WTC11 (cell line): ENCODE data around the gene TRIM64. TPM values are rescaled to one million over a fixed set of nuclear protein-coding genes. Genes with fewer than 3 reads are reported as not detected.
"Not testable (repeated sequence)": the region's sequence is repeated elsewhere in the genome, so short reads cannot be mapped to it uniquely, and the experiment has no call there.

Experiments used
- ATAC-seq: fragments of 200-7000 bp; cut with Tn5 transposase; 2 replicates; pipeline ENCODE4 v1.10.0; 2021; ENCODE audit warnings: mild to moderate bottlenecking, moderate library complexity
- Bru-seq: library from RNA; stranded (reverse); fragments of 400-500 nt; gene quantifications from one replicate; lab custom pipeline; 2021; lab: Mats Ljungman, UMichigan
- CTCF ChIA-PET: fragments of 300-600 bp; sonication (Branson Sonifier 250); formaldehyde crosslinking; loops from one replicate; lab custom pipeline; 2021; ENCODE audit warnings: antibody characterized with exemption; lab: Charles Lee
- POLR2A ChIA-PET: fragments of 350-600 bp; sonication (Branson Sonifier 250); formaldehyde crosslinking; loops from one replicate; lab custom pipeline; 2021; ENCODE audit warnings: antibody characterized with exemption; lab: Charles Lee
- DNase-seq: peaks from one replicate; pipeline ENCODE4 v3.0.0; 2021; ENCODE audit warnings: low spot score
- H3K27ac Mint-ChIP-seq: 2 replicates; pipeline ENCODE4 v1.8.0; 2021; ENCODE audit warnings: mixed read lengths
- H3K27me3 Mint-ChIP-seq: 2 replicates; pipeline ENCODE4 v1.8.0; 2021; ENCODE audit warnings: low read depth, mild to moderate bottlenecking, moderate library complexity, mixed read lengths
- H3K36me3 Mint-ChIP-seq: 2 replicates; pipeline ENCODE4 v1.8.0; 2021; ENCODE audit warnings: mixed read lengths
- H3K4me1 Mint-ChIP-seq: 2 replicates; pipeline ENCODE4 v1.8.0; 2022; ENCODE audit warnings: mixed read lengths
- H3K4me3 Mint-ChIP-seq: 2 replicates; pipeline ENCODE4 v1.8.0; 2021; ENCODE audit warnings: mild to moderate bottlenecking, moderate library complexity, mixed read lengths
- H3K9me3 Mint-ChIP-seq: 2 replicates; pipeline ENCODE4 v1.8.0; 2021; ENCODE audit warnings: mixed read lengths
- NFYB ChIP-seq: sonication (generic); formaldehyde crosslinking; conservative IDR thresholded peaks from 2 replicates; pipeline ENCODE4 v1.8.0; 2022; ENCODE audit warnings: low read depth, missing genetic modification reagents
- long read RNA-seq, 3 experiments: library from RNA in 1 of 3; library from capped mRNA in 1 of 3; library from polyadenylated mRNA in 1 of 3; unstranded in 2 of 3; stranded (forward) in 1 of 3; transcript quantifications; one replicate each; pipeline ENCODE4 v2.0.0, GENCODE V29; 2021
- total RNA-seq: library from RNA; stranded (reverse); gene quantifications from 3 replicates; pipeline ENCODE4 v1.2.3, GENCODE V29; 2021

Gene TRIM64
- total RNA-seq: not detected in 3 replicates
- Bru-seq, nascent RNA: not detected
- long read RNA-seq, experiment 1: 0 reads
- long read RNA-seq, experiment 2: 0 reads
- long read RNA-seq, experiment 3: 0 reads

- H3K27me3 Mint-ChIP-seq, DNase-seq, H3K36me3 Mint-ChIP-seq, CTCF ChIA-PET, H3K4me3 Mint-ChIP-seq, ATAC-seq, POLR2A ChIA-PET, H3K27ac Mint-ChIP-seq, H3K4me1 Mint-ChIP-seq, H3K9me3 Mint-ChIP-seq: not testable (repeated sequence)
Measured at GRCh38 chr11:89965737-89966136, at the start of gene TRIM64. Gene TRIM64, plus strand, starts transcription at chr11:89966037. Its CDS starts 2,467 bp downstream, at chr11:89968504.

- Mint-ChIP-seq H3K9me3 (no peaks in the 10 kb centered on the region), H3K4me1 (peaks cover 4% of the 10 kb centered on the region; the same call in 1 of the 2 replicates), H3K4me3 (no peak within 1 kb of the TSS), H3K27ac (no peak within 1 kb of the TSS; the same call in 1 of the 2 replicates), H3K36me3 (no peaks in the 10 kb centered on the region), H3K27me3 (no peaks in the 10 kb centered on the region)
- CTCF ChIA-PET: no interaction called here
- ATAC-seq (no peak; the same call in 1 of the 2 replicates), DNase-seq (no peak)
- TF ChIP-seq NFYB (CRISPR knock-in tag): no peak
- POLR2A ChIA-PET: no interaction called here
Measured at GRCh38 chr11:89922195-89922660, 43.6 kb upstream of the TRIM64 start, which contains the start of gene TRIM49D1. Gene TRIM49D1, minus strand, starts transcription at chr11:89922245. Its CDS starts 4,535 bp downstream, at chr11:89917710.

- ATAC-seq, H3K27ac Mint-ChIP-seq, DNase-seq, H3K27me3 Mint-ChIP-seq, H3K4me3 Mint-ChIP-seq, CTCF ChIA-PET, H3K4me1 Mint-ChIP-seq, POLR2A ChIA-PET, H3K36me3 Mint-ChIP-seq, H3K9me3 Mint-ChIP-seq: not testable (repeated sequence)
Measured at GRCh38 chr11:89923764-89924163, 42.1 kb upstream of the TRIM64 start, which contains the start of gene TRIM49D2. Gene TRIM49D2, plus strand, starts transcription at chr11:89924064. Its CDS starts 2,698 bp downstream, at chr11:89926762.

DNA sequence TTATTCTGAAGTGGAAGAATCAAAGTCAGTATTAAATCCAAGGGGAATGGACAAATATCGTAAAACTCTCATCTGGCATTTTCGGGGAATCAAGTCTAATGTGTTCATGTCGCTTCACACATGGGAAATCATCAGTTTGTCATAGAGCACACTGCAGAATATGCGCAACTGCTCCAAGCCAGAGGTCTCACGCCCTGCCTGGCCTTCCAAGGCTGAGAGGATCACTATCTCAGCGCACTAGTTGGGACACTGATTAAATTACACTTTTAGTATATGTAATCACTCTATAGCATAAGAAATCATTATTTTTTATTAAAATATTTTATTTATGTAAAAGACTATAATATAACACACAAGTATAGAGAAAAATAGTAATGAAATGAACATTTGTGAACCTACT is 5.0 kb upstream of the TRIM64 start:
- H3K4me3 Mint-ChIP-seq, H3K27me3 Mint-ChIP-seq, H3K4me1 Mint-ChIP-seq, POLR2A ChIA-PET, ATAC-seq, H3K36me3 Mint-ChIP-seq, H3K27ac Mint-ChIP-seq, DNase-seq, H3K9me3 Mint-ChIP-seq, CTCF ChIA-PET: not testable (repeated sequence)

Other genes with a start within 250 kb of the TRIM64 start
- not detected in 3 replicates for gene TRIM49, start 157.5 kb upstream of the TRIM64 start, total RNA-seq
- gene TRIM64B, start 87.5 kb upstream of the TRIM64 start, total RNA-seq: not detected in 3 replicates
- gene TRIM49D1, start 43.8 kb upstream of the TRIM64 start, total RNA-seq: not detected in 3 replicates
- gene TRIM49D2, start 42.0 kb upstream of the TRIM64 start, total RNA-seq: not detected in 3 replicates
- gene TRIM49C, start 65.1 kb downstream of the TRIM64 start, total RNA-seq: not detected in 3 replicates
- gene UBTFL1, start 119.9 kb downstream of the TRIM64 start, total RNA-seq: not detected in 3 replicates
- gene NAALAD2, start 168.6 kb downstream of the TRIM64 start, total RNA-seq: 3.7 to 6.0 TPM (median 5.5 TPM) in 3 replicates